Activated T-cell treated with anti-CD3 and anti-CD28 coated beads, Interleukin-2, amount 50 U/mL, for 4 hours (primary cell): ENCODE data around the gene POLR2E. TPM values are rescaled to one million over a fixed set of nuclear protein-coding genes. Genes with fewer than 3 reads are reported as not detected.

Source experiments
- ATAC-seq, 2 donors: fragments of 200-7000 bp; cut with Tn5 transposase; one replicate each; pipeline ENCODE4 v1.10.0; 2021
- DNase-seq: peaks from one replicate; pipeline ENCODE4 v3.0.0-alpha.2; 2020
- H3K27me3 Mint-ChIP-seq: one replicate; pipeline ENCODE4 v1.8.0; 2021; ENCODE audit warnings: low read depth, mixed read lengths
- H3K36me3 Mint-ChIP-seq: one replicate; pipeline ENCODE4 v1.8.0; 2022; ENCODE audit warnings: mixed read lengths; ENCODE audit not compliant: insufficient read depth
- H3K4me1 Mint-ChIP-seq: one replicate; pipeline ENCODE4 v1.8.0; 2021; ENCODE audit warnings: low read depth, mixed read lengths
- H3K4me3 Mint-ChIP-seq: one replicate; pipeline ENCODE4 v1.8.0; 2021; ENCODE audit warnings: mild to moderate bottlenecking, moderate library complexity, mixed read lengths
- H3K9me3 Mint-ChIP-seq: one replicate; pipeline ENCODE4 v1.8.0; 2021; ENCODE audit warnings: mixed read lengths
- total RNA-seq, 3 donors: library from RNA; stranded (reverse); gene quantifications; one replicate each; pipeline ENCODE4 v1.2.1, GENCODE V29; 2021

POLR2E gene
- total RNA-seq, 3 donors from 2014 or later, result 303 to 380 (median 323) TPM

DNA sequence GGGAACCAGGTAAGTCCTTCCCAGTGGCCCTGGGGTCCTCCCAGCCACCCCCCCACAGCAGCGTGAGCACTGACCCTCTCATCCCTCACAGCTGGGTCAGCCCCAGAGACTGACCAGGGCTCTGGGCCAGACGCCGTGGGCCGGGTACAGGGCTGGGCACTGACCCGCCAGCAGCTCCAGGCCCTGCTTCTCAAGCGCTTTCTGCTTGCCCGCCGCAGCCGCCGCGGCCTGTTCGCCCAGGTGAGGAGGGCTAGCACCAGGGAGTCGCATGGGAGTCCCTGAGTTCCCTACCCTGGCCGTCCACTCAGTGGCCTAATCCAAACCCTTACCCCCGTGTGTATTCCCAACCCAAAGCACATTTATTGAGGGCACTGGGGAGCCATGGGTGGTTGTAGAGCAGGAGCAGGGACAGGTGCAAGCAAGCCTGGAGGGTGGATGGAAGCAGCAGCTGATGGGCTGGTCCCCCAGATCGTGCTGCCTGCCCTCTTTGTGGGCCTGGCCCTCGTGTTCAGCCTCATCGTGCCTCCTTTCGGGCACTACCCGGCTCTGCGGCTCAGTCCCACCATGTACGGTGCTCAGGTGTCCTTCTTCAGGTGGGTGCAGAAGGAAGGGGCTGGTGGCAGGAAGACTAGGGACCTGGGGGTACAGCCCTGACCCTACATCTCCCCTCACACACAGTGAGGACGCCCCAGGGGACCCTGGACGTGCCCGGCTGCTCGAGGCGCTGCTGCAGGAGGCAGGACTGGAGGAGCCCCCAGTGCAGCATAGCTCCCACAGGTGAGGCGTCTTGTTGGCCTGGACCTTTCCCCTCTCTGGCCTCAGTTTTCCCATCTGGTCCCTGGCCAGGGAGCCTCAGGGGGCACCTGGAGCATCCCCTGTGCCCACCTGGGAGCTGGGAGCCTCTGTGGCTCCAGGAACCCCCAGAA is 40.8 kb downstream of the POLR2E start:
- H3K9me3 Mint-ChIP-seq, result no peaks in the 10 kb centered on the region
- H3K36me3 Mint-ChIP-seq, result peaks cover 12% of the 10 kb centered on the region
- H3K27me3 Mint-ChIP-seq, result no peaks in the 10 kb centered on the region
- H3K4me1 Mint-ChIP-seq, result peaks cover 25% of the 10 kb centered on the region
- H3K4me3 Mint-ChIP-seq, result no peak overlapping the region
- DNase-seq, result no peak
- no peak for ATAC-seq

DNA sequence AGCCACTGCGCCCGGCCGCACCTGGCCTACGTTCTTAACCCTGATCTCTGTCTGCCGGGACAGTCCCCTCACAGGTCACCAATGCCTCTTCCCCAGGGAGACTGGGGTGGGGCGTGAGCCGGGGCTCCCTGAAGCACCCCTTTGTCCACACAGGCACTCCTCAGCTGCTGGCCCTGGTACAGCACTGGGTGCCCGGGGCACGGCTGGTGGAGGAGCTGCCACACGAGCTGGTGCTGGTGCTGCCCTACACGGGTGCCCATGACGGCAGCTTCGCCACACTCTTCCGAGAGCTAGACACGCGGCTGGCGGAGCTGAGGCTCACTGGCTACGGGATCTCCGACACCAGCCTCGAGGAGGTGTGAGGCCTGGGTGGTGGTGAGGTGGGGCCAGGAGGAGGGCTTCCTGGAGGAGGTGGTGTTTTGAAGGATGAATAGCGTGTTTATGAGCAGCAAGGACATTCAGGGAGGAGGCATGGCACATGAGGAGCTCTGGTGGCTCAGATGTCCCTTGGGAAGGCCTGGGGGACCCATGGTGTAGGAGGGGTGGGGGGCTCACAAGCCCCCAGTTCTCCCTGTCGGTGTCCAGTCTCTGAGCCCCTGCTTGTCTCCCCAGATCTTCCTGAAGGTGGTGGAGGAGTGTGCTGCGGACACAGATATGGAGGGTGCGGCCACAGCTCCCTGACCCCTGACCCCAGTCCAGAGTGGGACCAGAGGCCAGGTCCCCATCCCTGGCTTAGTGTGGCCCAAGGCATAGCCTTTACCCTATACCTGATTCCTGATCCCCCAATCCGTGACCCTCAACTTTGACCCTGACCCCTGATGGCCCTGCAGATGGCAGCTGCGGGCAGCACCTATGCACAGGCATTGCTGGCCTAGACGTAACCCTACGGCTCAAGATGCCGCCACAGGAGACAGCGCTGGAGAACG is 41.7 kb downstream of the POLR2E start:
- ATAC-seq, result no peak
- Mint-ChIP-seq H3K27me3 (no peaks in the 10 kb centered on the region), H3K36me3 (peaks cover 12% of the 10 kb centered on the region), H3K9me3 (no peaks in the 10 kb centered on the region), H3K4me1 (peaks cover 24% of the 10 kb centered on the region), H3K4me3 (no peak overlapping the region)
- no peak for DNase-seq

GRCh38 chr19:1052349-1052975 is 42.7 kb downstream of the POLR2E start:
- H3K9me3 Mint-ChIP-seq, result no peaks in the 10 kb centered on the region
- DNase-seq, result no peak
- H3K4me3 Mint-ChIP-seq, result no peak overlapping the region
- no peak for ATAC-seq
- peaks cover 11% of the 10 kb centered on the region for H3K36me3 Mint-ChIP-seq
- no peaks in the 10 kb centered on the region for H3K27me3 Mint-ChIP-seq
- peaks cover 14% of the 10 kb centered on the region for H3K4me1 Mint-ChIP-seq

GRCh38 chr19:1051791-1052190 is 43.4 kb downstream of the POLR2E start:
- DNase-seq, result no peak
- Mint-ChIP-seq H3K27me3 (no peaks in the 10 kb centered on the region), H3K36me3 (peaks cover 8% of the 10 kb centered on the region), H3K9me3 (no peaks in the 10 kb centered on the region), H3K4me1 (peaks cover 7% of the 10 kb centered on the region), H3K4me3 (no peak overlapping the region)
- ATAC-seq, result no peak

DNA sequence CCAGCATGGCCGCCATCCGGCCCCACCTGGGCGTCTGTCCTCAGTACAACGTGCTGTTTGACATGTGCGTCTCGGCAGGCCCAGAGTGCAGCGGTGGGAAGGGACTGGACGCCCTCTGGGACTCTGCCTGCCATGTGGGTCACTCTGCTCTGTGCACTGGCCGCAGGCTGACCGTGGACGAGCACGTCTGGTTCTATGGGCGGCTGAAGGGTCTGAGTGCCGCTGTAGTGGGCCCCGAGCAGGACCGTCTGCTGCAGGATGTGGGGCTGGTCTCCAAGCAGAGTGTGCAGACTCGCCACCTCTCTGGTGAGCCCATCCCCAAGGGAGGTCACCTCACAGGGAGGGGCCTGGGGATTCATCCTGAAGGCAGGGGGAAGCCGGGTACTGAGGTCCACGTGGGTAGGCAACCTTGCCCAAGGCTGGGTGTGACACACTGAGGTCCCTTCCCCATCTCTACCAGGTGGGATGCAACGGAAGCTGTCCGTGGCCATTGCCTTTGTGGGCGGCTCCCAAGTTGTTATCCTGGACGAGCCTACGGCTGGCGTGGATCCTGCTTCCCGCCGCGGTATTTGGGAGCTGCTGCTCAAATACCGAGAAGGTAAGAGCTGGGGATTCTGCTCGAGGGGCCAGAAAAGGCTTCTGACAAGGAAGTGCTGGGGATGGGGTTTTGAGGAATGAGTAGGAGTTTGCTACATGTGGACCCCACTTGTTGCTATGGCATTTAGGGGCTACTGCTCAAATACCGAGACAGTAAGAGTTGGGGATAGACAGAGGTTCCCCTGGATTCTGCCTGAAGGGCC is 44.0 kb downstream of the POLR2E start:
- Mint-ChIP-seq H3K9me3 (no peaks in the 10 kb centered on the region), H3K4me1 (peaks cover 2% of the 10 kb centered on the region), H3K27me3 (no peaks in the 10 kb centered on the region), H3K36me3 (peaks cover 2% of the 10 kb centered on the region), H3K4me3 (no peak overlapping the region)
- DNase-seq (no peak), ATAC-seq (no peak)

GRCh38 chr19:1049800-1050199 is 45.4 kb downstream of the POLR2E start:
- no peak overlapping the region for H3K4me3 Mint-ChIP-seq
- no peak for DNase-seq
- H3K9me3 Mint-ChIP-seq, result no peaks in the 10 kb centered on the region
- H3K4me1 Mint-ChIP-seq, result peaks cover 2% of the 10 kb centered on the region
- no peaks in the 10 kb centered on the region for H3K27me3 Mint-ChIP-seq
- ATAC-seq, result no peak
- peaks cover 4% of the 10 kb centered on the region for H3K36me3 Mint-ChIP-seq

GRCh38 chr19:1049106-1049505 is 46.1 kb downstream of the POLR2E start:
- H3K36me3 Mint-ChIP-seq, result peaks cover 4% of the 10 kb centered on the region
- DNase-seq (no peak), ATAC-seq (no peak)
- H3K9me3 Mint-ChIP-seq, result no peaks in the 10 kb centered on the region
- H3K4me1 Mint-ChIP-seq, result peaks cover 2% of the 10 kb centered on the region
- no peak overlapping the region for H3K4me3 Mint-ChIP-seq
- no peaks in the 10 kb centered on the region for H3K27me3 Mint-ChIP-seq

DNA sequence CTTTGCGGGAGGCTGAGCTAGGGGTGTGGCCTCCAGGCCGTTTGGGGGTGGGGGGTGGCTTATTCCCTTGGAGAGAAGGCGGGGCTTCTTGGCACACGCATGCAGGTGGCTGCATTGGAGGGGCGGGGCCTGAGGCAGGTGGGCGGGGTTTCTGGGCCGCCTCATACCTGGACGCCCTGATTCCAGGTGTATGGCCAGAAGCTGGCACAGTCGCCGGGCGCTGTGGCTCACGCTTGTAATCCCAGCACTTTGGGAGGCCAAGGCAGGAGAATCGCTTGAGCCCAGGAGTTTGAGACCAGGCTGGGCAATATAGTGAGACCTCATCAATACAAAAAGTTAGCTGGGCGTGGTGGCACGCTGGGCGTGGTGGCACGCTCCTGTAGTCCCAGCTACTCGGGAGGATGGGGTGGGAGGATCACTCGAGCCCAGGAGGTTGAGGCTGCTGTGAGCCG is 47.5 kb downstream of the POLR2E start:
- peaks cover 2% of the 10 kb centered on the region for H3K4me1 Mint-ChIP-seq
- no peak for ATAC-seq
- no peak for DNase-seq
- H3K36me3 Mint-ChIP-seq, result peaks cover 4% of the 10 kb centered on the region
- no peaks in the 10 kb centered on the region for H3K9me3 Mint-ChIP-seq
- H3K27me3 Mint-ChIP-seq, result no peaks in the 10 kb centered on the region
- H3K4me3 Mint-ChIP-seq, result no peak overlapping the region

GRCh38 chr19:1046836-1047695 is 48.1 kb downstream of the POLR2E start:
- Mint-ChIP-seq H3K27me3 (no peaks in the 10 kb centered on the region), H3K9me3 (no peaks in the 10 kb centered on the region), H3K4me1 (no peaks in the 10 kb centered on the region), H3K4me3 (no peak overlapping the region), H3K36me3 (peaks cover 4% of the 10 kb centered on the region)
- DNase-seq (no peak), ATAC-seq (no peak)

GRCh38 chr19:1046117-1046626 is 49.0 kb downstream of the POLR2E start:
- DNase-seq, result no peak
- Mint-ChIP-seq H3K4me1 (peaks cover 5% of the 10 kb centered on the region), H3K4me3 (no peak overlapping the region), H3K36me3 (peaks cover 3% of the 10 kb centered on the region), H3K27me3 (no peaks in the 10 kb centered on the region), H3K9me3 (no peaks in the 10 kb centered on the region)
- ATAC-seq, result no peak

DNA sequence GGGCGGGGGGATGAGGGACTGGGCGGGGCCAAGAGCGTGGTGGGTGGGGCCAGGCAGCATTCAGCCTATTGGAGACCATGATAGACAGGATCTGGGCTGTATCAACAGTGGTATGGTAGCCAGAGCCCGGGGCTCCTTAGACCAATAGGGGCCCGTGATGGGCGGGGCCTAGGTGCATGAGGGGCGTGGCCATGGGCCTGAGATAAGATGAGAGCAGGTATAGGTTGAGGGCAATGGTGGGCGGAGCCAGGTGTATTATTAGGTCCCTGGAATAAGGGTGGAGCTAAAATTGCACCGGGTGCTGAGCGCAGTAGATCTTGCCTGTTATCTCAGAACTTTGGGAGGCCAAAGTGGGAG is 50.0 kb downstream of the POLR2E start:
- Mint-ChIP-seq H3K4me1 (peaks cover 14% of the 10 kb centered on the region), H3K9me3 (no peaks in the 10 kb centered on the region), H3K36me3 (peaks cover 3% of the 10 kb centered on the region), H3K4me3 (no peak overlapping the region), H3K27me3 (no peaks in the 10 kb centered on the region)
- peak; percentile 41 for DNase-seq
- peak; percentile 72 to 74 for ATAC-seq

GRCh38 chr19:1042689-1043511 is 52.3 kb downstream of the POLR2E start:
- Mint-ChIP-seq H3K4me1 (peaks cover 36% of the 10 kb centered on the region), H3K36me3 (peaks cover 4% of the 10 kb centered on the region), H3K27me3 (no peaks in the 10 kb centered on the region), H3K4me3 (no peak overlapping the region), H3K9me3 (no peaks in the 10 kb centered on the region)
- ATAC-seq (no peak), DNase-seq (no peak)
